ENCODE measurements around the gene SIGLEC11. TPM values are rescaled to one million over a fixed set of nuclear protein-coding genes. Genes with fewer than 3 reads are reported as not detected.
"Not testable (repeated sequence)": the region's sequence is repeated elsewhere in the genome, so short reads cannot be mapped to it uniquely, and the experiment has no call there.

The SIGLEC11 gene
- total RNA-seq, 1 donor from 2014 or later, result 0.70 TPM

GRCh38 chr19:49981603-49982593 lies 20.9 kb upstream of the SIGLEC11 start:
- no peak for DNase-seq (ENCODE audit: low spot score)

- DNase-seq (ENCODE audit: low spot score), result no peak
Observed at GRCh38 chr19:49978324-49978723, 17.4 kb upstream of the SIGLEC11 start.

- DNase-seq (ENCODE audit: low spot score), result no peak
Observed at GRCh38 chr19:49977881-49978280, 16.9 kb upstream of the SIGLEC11 start.

GRCh38 chr19:49977076-49977475 lies 16.1 kb upstream of the SIGLEC11 start:
- DNase-seq (ENCODE audit: low spot score), result no peak

- DNase-seq (ENCODE audit: low spot score), result no peak
Observed at GRCh38 chr19:49976496-49976895, 15.5 kb upstream of the SIGLEC11 start.

- DNase-seq (ENCODE audit: low spot score), result no peak
Observed at GRCh38 chr19:49975051-49975450, 14.1 kb upstream of the SIGLEC11 start.

- no peak for DNase-seq (ENCODE audit: low spot score)
Observed at GRCh38 chr19:49973987-49974386, 13.0 kb upstream of the SIGLEC11 start.

GRCh38 chr19:49972841-49973240 lies 11.9 kb upstream of the SIGLEC11 start:
- DNase-seq (ENCODE audit: low spot score), result no peak

- DNase-seq (ENCODE audit: low spot score), result no peak
Observed at GRCh38 chr19:49971991-49972411, 11.0 kb upstream of the SIGLEC11 start.

GRCh38 chr19:49969355-49969754 lies 8.4 kb upstream of the SIGLEC11 start:
- not testable (repeated sequence) for DNase-seq (ENCODE audit: low spot score)

GRCh38 chr19:49968279-49968922 lies 7.4 kb upstream of the SIGLEC11 start:
- no peak for DNase-seq (ENCODE audit: low spot score)

GRCh38 chr19:49959892-49960291 lies 1.1 kb downstream of the SIGLEC11 start:
- not testable (repeated sequence) for DNase-seq (ENCODE audit: low spot score)

GRCh38 chr19:49958596-49958995 lies 2.4 kb downstream of the SIGLEC11 start:
- DNase-seq (ENCODE audit: low spot score), result not testable (repeated sequence)

GRCh38 chr19:49958144-49958543 lies 2.8 kb downstream of the SIGLEC11 start:
- DNase-seq (ENCODE audit: low spot score), result not testable (repeated sequence)

GRCh38 chr19:49957262-49957915 lies 3.6 kb downstream of the SIGLEC11 start:
- no peak for DNase-seq (ENCODE audit: low spot score)

GRCh38 chr19:49956115-49956495 lies 4.9 kb downstream of the SIGLEC11 start:
- DNase-seq (ENCODE audit: low spot score), result no peak

GRCh38 chr19:49954933-49955332 lies 6.0 kb downstream of the SIGLEC11 start:
- DNase-seq (ENCODE audit: low spot score), result no peak

GRCh38 chr19:49954092-49954829 lies 6.7 kb downstream of the SIGLEC11 start:
- no peak for DNase-seq (ENCODE audit: low spot score)

- no peak for DNase-seq (ENCODE audit: low spot score)
Observed at GRCh38 chr19:49953416-49953815, 7.6 kb downstream of the SIGLEC11 start.

- DNase-seq (ENCODE audit: low spot score), result no peak
Observed at GRCh38 chr19:49952906-49953305, 8.1 kb downstream of the SIGLEC11 start.

GRCh38 chr19:49952479-49952836 lies 8.5 kb downstream of the SIGLEC11 start:
- no peak for DNase-seq (ENCODE audit: low spot score)

Data from ureter (tissue), 1 donor.